ENCODE measurements around the gene TSPAN4. TPM values are rescaled to one million over a fixed set of nuclear protein-coding genes. Genes with fewer than 3 reads are reported as not detected.

TSPAN4 gene
- total and polyA plus RNA-seq, 2 donors (not counting 1 experiment from before 2014, with no cell fraction given), result 102 to 191 TPM

DNA sequence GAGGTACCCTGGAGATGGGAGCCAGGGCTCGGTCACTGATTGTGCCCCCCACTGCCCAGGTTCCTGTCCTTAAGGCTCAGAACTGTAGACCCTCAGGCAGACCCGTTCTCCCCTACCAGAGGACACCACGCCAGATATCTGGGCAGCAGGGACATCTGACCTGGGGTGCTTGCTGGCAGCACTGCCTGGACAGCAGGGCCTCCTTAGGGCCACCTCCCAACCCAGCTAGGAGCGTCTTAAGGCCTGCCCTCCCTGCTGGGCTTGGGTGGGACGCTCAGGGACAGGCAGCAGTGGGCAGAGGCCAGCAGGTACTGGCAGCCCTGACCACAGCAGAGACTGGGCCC is 3.4 kb upstream of the TSPAN4 start:
- Histone ChIP-seq H3K9ac (ENCODE audit: insufficient read depth, low read length) (no peak overlapping the region), H3K36me3 (ENCODE audit: control insufficient read depth, insufficient read depth, low read length) (peaks cover 45% of the 10 kb centered on the region), H4K20me1 (ENCODE audit: control insufficient read depth, extremely low read depth, insufficient read depth, low read length) (peaks cover 5% of the 10 kb centered on the region), H3K27me3 (ENCODE audit: control insufficient read depth, insufficient read depth, low read length) (no peaks in the 10 kb centered on the region), H3K27ac (ENCODE audit: insufficient read depth, low read length) (peak overlapping the region; percentile 28), H3K9me3 (ENCODE audit: control insufficient read depth, insufficient read depth, low read depth, low read length) (no peaks in the 10 kb centered on the region), H3K79me2 (ENCODE audit: control insufficient read depth, insufficient read depth, low read length) (peaks cover 75% of the 10 kb centered on the region), H3K4me2 (ENCODE audit: extremely low read depth, insufficient read depth, low read length) (no peak overlapping the region), H3K4me3 (replicated peaks in 1 of 4; ENCODE audit: control extremely low read depth in 1 of 4, insufficient read depth in 1 of 4, low read depth in 3 of 4, low read length in 4 of 4) (no peak overlapping the region), H3K4me1 (ENCODE audit: control insufficient read depth, extremely low read depth, insufficient read depth, low read length) (peaks cover 23% of the 10 kb centered on the region), H2AFZ (ENCODE audit: low read length) (no peak overlapping the region)
- DNase-seq (ENCODE audit: low read depth in 2 of 2), result no peak
- TF ChIP-seq CTCF (conservative IDR thresholded peaks at IDR 0.05 in 1 of 2, IDR thresholded peaks at IDR 0.05 in 1 of 2; ENCODE audit: low read depth in 1 of 2, low read length in 2 of 2), result no peak
- no peak for TF ChIP-seq EZH2 (IDR thresholded peaks at IDR 0.05; ENCODE audit: low read length, missing control alignments)

DNA sequence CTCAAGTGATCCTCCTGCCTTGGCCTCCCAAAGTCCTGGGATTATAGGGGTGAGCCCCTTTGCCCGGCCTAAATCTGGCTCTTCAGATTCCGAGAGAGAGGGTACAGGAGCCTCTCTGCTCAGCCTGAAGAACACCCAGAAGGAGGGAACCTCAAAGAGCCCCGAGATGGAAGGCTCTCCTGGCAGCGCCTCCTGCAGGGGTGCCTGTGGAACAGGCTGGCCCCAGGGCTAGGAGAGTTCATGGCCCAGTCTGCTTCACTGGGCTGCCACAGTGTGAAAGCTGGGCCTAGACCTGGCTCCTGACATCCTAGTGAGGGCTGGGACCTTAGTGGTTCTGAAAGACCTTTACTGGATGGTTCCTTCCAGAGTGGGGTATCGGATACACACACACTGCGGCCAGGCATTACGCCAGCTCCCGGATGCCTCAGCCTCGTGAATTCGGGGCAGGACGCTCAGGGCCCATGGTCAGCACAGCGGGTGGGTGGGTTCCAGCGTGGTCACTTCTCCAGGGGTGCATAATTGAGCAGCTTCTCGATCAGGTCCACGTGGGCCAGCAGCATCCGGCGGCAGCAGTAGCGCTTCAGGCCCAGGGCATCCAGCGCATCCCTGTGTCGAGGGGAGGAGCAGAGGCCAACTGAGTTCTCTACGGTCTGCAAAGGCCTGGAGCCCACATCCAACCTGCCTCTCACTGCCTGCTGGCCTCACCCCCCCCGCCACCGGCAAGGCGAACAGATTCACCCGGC is 2.6 kb upstream of the TSPAN4 start:
- Histone ChIP-seq H3K36me3 (ENCODE audit: control insufficient read depth, insufficient read depth, low read length) (peaks cover 43% of the 10 kb centered on the region), H2AFZ (ENCODE audit: low read length) (no peak overlapping the region)

GRCh38 chr11:841981-842369 is 677 bp upstream of the TSPAN4 start:
- peaks cover 38% of the 10 kb centered on the region for H3K4me1 ChIP-seq (ENCODE audit: control insufficient read depth, extremely low read depth, insufficient read depth, low read length)
- H3K27ac ChIP-seq (ENCODE audit: insufficient read depth, low read length), result peak overlapping the region; percentile 87
- H4K20me1 ChIP-seq (ENCODE audit: control insufficient read depth, extremely low read depth, insufficient read depth, low read length), result peaks cover 5% of the 10 kb centered on the region
- peak overlapping the region; percentile 25 for H3K4me2 ChIP-seq (ENCODE audit: extremely low read depth, insufficient read depth, low read length)
- H3K4me3 ChIP-seq (replicated peaks in 1 of 4; ENCODE audit: control extremely low read depth in 1 of 4, insufficient read depth in 1 of 4, low read depth in 3 of 4, low read length in 4 of 4), result peak overlapping the region; percentile 85 to 96 (median 91)
- H3K36me3 ChIP-seq (ENCODE audit: control insufficient read depth, insufficient read depth, low read length), result peaks cover 35% of the 10 kb centered on the region
- no peaks in the 10 kb centered on the region for H3K9me3 ChIP-seq (ENCODE audit: control insufficient read depth, insufficient read depth, low read depth, low read length)
- H3K27me3 ChIP-seq (ENCODE audit: control insufficient read depth, insufficient read depth, low read length), result no peaks in the 10 kb centered on the region
- TF ChIP-seq EZH2 (IDR thresholded peaks at IDR 0.05; ENCODE audit: low read length, missing control alignments) (no peak), CTCF (conservative IDR thresholded peaks at IDR 0.05 in 1 of 2, IDR thresholded peaks at IDR 0.05 in 1 of 2; ENCODE audit: low read depth in 1 of 2, low read length in 2 of 2) (no peak)
- no peak for DNase-seq (ENCODE audit: low read depth in 2 of 2)
- H3K9ac ChIP-seq (ENCODE audit: insufficient read depth, low read length), result peak overlapping the region; percentile 95
- H3K79me2 ChIP-seq (ENCODE audit: control insufficient read depth, insufficient read depth, low read length), result peaks cover 77% of the 10 kb centered on the region
- H2AFZ ChIP-seq (ENCODE audit: low read length), result no peak overlapping the region

More for the DNA sequence above, 2.6 kb upstream of the TSPAN4 start:
- TF ChIP-seq EZH2 (IDR thresholded peaks at IDR 0.05; ENCODE audit: low read length, missing control alignments) (no peak), CTCF (conservative IDR thresholded peaks at IDR 0.05 in 1 of 2, IDR thresholded peaks at IDR 0.05 in 1 of 2; ENCODE audit: low read depth in 1 of 2, low read length in 2 of 2) (peak; percentile 20 to 37)
- H4K20me1 ChIP-seq (ENCODE audit: control insufficient read depth, extremely low read depth, insufficient read depth, low read length), result peaks cover 5% of the 10 kb centered on the region
- peaks cover 71% of the 10 kb centered on the region for H3K79me2 ChIP-seq (ENCODE audit: control insufficient read depth, insufficient read depth, low read length)
- H3K9me3 ChIP-seq (ENCODE audit: control insufficient read depth, insufficient read depth, low read depth, low read length), result no peaks in the 10 kb centered on the region
- no peaks in the 10 kb centered on the region for H3K27me3 ChIP-seq (ENCODE audit: control insufficient read depth, insufficient read depth, low read length)
- H3K27ac ChIP-seq (ENCODE audit: insufficient read depth, low read length), result no peak overlapping the region
- H3K4me1 ChIP-seq (ENCODE audit: control insufficient read depth, extremely low read depth, insufficient read depth, low read length), result peaks cover 21% of the 10 kb centered on the region
- peak overlapping the region; percentile 85 to 96 (median 91) for H3K4me3 ChIP-seq (replicated peaks in 1 of 4; ENCODE audit: control extremely low read depth in 1 of 4, insufficient read depth in 1 of 4, low read depth in 3 of 4, low read length in 4 of 4)
- no peak for DNase-seq (ENCODE audit: low read depth in 2 of 2)
- H3K4me2 ChIP-seq (ENCODE audit: extremely low read depth, insufficient read depth, low read length), result peak overlapping the region; percentile 99
- H3K9ac ChIP-seq (ENCODE audit: insufficient read depth, low read length), result no peak overlapping the region

All from fibroblast of lung (primary cell).